ENCODE results near the gene ANAPC16. TPM values are rescaled to one million over a fixed set of nuclear protein-coding genes. Genes with fewer than 3 reads are reported as not detected.
"Not testable (repeated sequence)": the region's sequence is repeated elsewhere in the genome, so short reads cannot be mapped to it uniquely, and the experiment has no call there.

ANAPC16 gene
- total and polyA plus RNA-seq, 2 experiments from 2014 or later, result 77.5 to 126 TPM

DNA sequence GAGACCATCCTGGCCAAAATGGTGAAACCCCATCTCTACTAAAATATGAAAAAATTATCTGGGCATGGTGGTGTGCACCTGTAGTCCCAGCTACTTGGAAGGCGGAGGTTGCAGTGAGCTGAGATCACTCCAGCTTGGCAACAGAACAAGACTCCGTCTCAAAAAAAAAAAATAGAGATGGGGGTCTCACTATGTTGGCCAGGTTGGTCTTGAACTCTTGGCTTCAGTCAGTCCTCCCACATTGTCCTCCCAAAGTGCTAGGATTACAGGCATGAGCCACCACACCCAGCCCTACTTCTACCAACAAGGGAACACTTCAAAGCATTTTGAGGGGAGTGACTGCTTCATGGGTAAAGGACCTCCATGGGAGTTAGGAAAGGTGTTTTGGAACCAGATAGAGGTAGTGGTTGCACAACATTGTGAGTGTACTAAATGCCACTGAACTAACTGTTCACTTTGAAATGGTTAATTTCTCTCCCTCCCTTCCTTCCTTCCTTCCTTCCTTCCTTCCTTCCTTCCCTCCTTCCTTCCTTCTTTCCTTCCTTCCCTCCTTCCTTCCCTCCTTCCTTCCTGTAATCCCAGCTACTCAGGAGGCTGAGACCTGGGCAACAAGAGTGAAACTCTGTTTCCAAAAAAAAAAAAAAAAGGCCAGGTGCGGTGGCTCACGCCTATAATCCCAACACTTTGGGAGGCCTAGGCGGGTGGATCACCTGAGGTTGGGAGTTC is 52.8 kb downstream of the ANAPC16 start:
- peaks cover 15% of the 10 kb centered on the region for H3F3A ChIP-seq (replicated peaks; ENCODE audit: low read depth)
- not testable (repeated sequence) for H3K27ac Mint-ChIP-seq; ATAC-seq; H3K4me3 ChIP-seq; H3K79me2 ChIP-seq (replicated peaks; ENCODE audit: insufficient read depth); H3K4me3 Mint-ChIP-seq; H3K27ac ChIP-seq (ENCODE audit: low read depth); H3K27me3 ChIP-seq (ENCODE audit: insufficient read depth); DNase-seq (ENCODE audit: low spot score); H3K9me2 ChIP-seq (ENCODE audit: insufficient read depth); H3K36me3 ChIP-seq (ENCODE audit: insufficient read depth); H3K9me3 Mint-ChIP-seq; H3K4me2 ChIP-seq; H4K20me1 ChIP-seq (replicated peaks; ENCODE audit: insufficient read depth); H2AFZ ChIP-seq
- peaks cover 48% of the 10 kb centered on the region for H3K4me1 Mint-ChIP-seq
- H3K27me3 Mint-ChIP-seq (ENCODE audit: insufficient read depth, low read depth, poor library complexity), result peaks cover 22% of the 10 kb centered on the region
- peaks cover 11% of the 10 kb centered on the region; the same call in 1 of the 3 replicates for H3K36me3 Mint-ChIP-seq (ENCODE audit: low read depth)
- H3K4me1 ChIP-seq (ENCODE audit: insufficient read depth), result peaks cover 39% of the 10 kb centered on the region

DNA sequence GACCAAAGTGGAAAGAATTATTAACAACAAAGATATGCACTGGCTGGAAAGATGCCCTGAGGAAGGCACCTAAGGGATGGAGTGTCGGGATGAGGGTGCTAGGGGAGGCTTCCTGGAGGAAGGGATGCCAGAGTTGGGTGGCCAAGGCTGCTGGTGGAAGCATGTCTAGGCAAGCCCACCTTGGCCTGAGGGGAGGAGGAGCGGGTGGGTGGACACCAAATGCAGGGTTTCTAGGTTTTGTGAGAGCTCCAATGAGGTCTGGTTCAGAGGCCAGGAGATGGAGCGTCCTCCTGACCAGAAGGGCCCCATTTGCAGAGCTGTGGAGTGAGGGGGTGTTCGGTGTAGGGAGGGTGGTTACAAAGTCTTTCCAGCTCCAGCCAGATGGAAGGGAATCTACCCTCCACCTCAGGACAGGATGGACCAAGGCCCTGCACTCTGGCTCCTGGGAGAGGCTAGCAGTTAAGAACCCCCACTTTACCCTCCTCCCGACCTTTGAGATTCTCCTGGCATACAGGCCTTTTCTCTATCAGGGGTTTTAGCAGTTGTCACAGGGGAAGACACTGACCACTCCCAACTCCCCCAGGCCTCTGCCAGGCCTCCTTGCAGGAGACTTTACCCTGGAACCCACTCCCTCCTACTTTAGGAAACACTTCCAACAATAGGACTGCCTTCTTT is 54.9 kb downstream of the ANAPC16 start:
- peak overlapping the region; percentile 14; the same call in 1 of the 2 replicates for H2AFZ ChIP-seq
- peaks cover 41% of the 10 kb centered on the region for H3K4me1 Mint-ChIP-seq
- TF ChIP-seq POLR2AphosphoS5 (IDR thresholded peaks at IDR 0.05; ENCODE audit: low read depth) (no peak), CREB1 (CRISPR knock-in tag; IDR thresholded peaks at IDR 0.05; ENCODE audit: low read depth) (no peak), ZNF114 (CRISPR knock-in tag; IDR thresholded peaks at IDR 0.05) (no peak), ZNF331 (CRISPR knock-in tag; IDR thresholded peaks at IDR 0.05; ENCODE audit: low read depth) (no peak), STAT1 (IDR thresholded peaks at IDR 0.05; ENCODE audit: unreplicated experiment) (no peak), EZH2 (IDR thresholded peaks at IDR 0.05; ENCODE audit: low read depth, unreplicated experiment) (no peak)
- TF ChIP-seq, protein P1, sequence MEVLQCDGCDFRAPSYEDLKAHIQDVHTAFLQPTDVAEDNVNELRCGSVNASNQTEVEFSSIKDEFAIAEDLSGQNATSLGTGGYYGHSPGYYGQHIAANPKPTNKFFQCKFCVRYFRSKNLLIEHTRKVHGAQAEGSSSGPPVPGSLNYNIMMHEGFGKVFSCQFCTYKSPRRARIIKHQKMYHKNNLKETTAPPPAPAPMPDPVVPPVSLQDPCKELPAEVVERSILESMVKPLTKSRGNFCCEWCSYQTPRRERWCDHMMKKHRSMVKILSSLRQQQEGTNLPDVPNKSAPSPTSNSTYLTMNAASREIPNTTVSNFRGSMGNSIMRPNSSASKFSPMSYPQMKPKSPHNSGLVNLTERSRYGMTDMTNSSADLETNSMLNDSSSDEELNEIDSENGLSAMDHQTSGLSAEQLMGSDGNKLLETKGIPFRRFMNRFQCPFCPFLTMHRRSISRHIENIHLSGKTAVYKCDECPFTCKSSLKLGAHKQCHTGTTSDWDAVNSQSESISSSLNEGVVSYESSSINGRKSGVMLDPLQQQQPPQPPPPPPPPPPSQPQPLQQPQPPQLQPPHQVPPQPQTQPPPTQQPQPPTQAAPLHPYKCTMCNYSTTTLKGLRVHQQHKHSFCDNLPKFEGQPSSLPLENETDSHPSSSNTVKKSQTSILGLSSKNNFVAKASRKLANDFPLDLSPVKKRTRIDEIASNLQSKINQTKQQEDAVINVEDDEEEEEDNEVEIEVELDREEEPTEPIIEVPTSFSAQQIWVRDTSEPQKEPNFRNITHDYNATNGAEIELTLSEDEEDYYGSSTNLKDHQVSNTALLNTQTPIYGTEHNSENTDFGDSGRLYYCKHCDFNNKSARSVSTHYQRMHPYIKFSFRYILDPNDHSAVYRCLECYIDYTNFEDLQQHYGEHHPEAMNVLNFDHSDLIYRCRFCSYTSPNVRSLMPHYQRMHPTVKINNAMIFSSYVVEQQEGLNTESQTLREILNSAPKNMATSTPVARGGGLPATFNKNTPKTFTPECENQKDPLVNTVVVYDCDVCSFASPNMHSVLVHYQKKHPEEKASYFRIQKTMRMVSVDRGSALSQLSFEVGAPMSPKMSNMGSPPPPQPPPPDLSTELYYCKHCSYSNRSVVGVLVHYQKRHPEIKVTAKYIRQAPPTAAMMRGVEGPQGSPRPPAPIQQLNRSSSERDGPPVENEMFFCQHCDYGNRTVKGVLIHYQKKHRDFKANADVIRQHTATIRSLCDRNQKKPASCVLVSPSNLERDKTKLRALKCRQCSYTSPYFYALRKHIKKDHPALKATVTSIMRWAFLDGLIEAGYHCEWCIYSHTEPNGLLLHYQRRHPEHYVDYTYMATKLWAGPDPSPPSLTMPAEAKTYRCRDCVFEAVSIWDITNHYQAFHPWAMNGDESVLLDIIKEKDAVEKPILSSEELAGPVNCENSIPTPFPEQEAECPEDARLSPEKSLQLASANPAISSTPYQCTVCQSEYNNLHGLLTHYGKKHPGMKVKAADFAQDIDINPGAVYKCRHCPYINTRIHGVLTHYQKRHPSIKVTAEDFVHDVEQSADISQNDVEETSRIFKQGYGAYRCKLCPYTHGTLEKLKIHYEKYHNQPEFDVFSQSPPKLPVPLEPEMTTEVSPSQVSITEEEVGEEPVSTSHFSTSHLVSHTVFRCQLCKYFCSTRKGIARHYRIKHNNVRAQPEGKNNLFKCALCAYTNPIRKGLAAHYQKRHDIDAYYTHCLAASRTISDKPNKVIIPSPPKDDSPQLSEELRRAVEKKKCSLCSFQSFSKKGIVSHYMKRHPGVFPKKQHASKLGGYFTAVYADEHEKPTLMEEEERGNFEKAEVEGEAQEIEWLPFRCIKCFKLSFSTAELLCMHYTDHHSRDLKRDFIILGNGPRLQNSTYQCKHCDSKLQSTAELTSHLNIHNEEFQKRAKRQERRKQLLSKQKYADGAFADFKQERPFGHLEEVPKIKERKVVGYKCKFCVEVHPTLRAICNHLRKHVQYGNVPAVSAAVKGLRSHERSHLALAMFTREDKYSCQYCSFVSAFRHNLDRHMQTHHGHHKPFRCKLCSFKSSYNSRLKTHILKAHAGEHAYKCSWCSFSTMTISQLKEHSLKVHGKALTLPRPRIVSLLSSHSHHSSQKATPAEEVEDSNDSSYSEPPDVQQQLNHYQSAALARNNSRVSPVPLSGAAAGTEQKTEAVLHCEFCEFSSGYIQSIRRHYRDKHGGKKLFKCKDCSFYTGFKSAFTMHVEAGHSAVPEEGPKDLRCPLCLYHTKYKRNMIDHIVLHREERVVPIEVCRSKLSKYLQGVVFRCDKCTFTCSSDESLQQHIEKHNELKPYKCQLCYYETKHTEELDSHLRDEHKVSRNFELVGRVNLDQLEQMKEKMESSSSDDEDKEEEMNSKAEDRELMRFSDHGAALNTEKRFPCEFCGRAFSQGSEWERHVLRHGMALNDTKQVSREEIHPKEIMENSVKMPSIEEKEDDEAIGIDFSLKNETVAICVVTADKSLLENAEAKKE (CRISPR knock-in tag; IDR thresholded peaks at IDR 0.05), result no peak
- TF ChIP-seq, protein P2, sequence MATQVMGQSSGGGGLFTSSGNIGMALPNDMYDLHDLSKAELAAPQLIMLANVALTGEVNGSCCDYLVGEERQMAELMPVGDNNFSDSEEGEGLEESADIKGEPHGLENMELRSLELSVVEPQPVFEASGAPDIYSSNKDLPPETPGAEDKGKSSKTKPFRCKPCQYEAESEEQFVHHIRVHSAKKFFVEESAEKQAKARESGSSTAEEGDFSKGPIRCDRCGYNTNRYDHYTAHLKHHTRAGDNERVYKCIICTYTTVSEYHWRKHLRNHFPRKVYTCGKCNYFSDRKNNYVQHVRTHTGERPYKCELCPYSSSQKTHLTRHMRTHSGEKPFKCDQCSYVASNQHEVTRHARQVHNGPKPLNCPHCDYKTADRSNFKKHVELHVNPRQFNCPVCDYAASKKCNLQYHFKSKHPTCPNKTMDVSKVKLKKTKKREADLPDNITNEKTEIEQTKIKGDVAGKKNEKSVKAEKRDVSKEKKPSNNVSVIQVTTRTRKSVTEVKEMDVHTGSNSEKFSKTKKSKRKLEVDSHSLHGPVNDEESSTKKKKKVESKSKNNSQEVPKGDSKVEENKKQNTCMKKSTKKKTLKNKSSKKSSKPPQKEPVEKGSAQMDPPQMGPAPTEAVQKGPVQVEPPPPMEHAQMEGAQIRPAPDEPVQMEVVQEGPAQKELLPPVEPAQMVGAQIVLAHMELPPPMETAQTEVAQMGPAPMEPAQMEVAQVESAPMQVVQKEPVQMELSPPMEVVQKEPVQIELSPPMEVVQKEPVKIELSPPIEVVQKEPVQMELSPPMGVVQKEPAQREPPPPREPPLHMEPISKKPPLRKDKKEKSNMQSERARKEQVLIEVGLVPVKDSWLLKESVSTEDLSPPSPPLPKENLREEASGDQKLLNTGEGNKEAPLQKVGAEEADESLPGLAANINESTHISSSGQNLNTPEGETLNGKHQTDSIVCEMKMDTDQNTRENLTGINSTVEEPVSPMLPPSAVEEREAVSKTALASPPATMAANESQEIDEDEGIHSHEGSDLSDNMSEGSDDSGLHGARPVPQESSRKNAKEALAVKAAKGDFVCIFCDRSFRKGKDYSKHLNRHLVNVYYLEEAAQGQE (IDR thresholded peaks at IDR 0.05; ENCODE audit: unreplicated experiment), result no peak
- TF ChIP-seq, protein P3, sequence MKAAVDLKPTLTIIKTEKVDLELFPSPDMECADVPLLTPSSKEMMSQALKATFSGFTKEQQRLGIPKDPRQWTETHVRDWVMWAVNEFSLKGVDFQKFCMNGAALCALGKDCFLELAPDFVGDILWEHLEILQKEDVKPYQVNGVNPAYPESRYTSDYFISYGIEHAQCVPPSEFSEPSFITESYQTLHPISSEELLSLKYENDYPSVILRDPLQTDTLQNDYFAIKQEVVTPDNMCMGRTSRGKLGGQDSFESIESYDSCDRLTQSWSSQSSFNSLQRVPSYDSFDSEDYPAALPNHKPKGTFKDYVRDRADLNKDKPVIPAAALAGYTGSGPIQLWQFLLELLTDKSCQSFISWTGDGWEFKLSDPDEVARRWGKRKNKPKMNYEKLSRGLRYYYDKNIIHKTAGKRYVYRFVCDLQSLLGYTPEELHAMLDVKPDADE (IDR thresholded peaks at IDR 0.05), result no peak

More for the DNA sequence above, 54.9 kb downstream of the ANAPC16 start:
- H3K36me3 ChIP-seq (ENCODE audit: insufficient read depth), result peaks cover 6% of the 10 kb centered on the region
- H3K4me1 ChIP-seq (ENCODE audit: insufficient read depth), result peaks cover 43% of the 10 kb centered on the region
- no peak overlapping the region for H3K4me2 ChIP-seq
- H3K4me3 ChIP-seq, result no peak overlapping the region
- H3K36me3 Mint-ChIP-seq (ENCODE audit: low read depth), result peaks cover 28% of the 10 kb centered on the region
- H3F3A ChIP-seq (replicated peaks; ENCODE audit: low read depth), result peaks cover 21% of the 10 kb centered on the region
- ATAC-seq (no peak), DNase-seq (ENCODE audit: low spot score) (no peak)
- peaks cover 28% of the 10 kb centered on the region for H3K27me3 Mint-ChIP-seq (ENCODE audit: insufficient read depth, low read depth, poor library complexity)
- peaks cover 19% of the 10 kb centered on the region for H3K79me2 ChIP-seq (replicated peaks; ENCODE audit: insufficient read depth)
- no peak overlapping the region; the same call in 2 of the 3 replicates for H3K4me3 Mint-ChIP-seq
- peak overlapping the region; percentile 62 for H3K27ac Mint-ChIP-seq
- H3K27me3 ChIP-seq (ENCODE audit: insufficient read depth), result no peaks in the 10 kb centered on the region
- H4K20me1 ChIP-seq (replicated peaks; ENCODE audit: insufficient read depth), result peaks cover 9% of the 10 kb centered on the region
- H3K9me3 Mint-ChIP-seq, result no peaks in the 10 kb centered on the region; the same call in 2 of the 3 replicates
- 0 out of 2 replicates have a peak, but pooled peaks cover 2% of the 10 kb centered on the region for H3K9me2 ChIP-seq (ENCODE audit: insufficient read depth)
- no peak overlapping the region for H3K27ac ChIP-seq (ENCODE audit: low read depth)

Measured in GM23338 (cell line).